ENCODE measurements around the gene ARPC5L. TPM values are rescaled to one million over a fixed set of nuclear protein-coding genes. Genes with fewer than 3 reads are reported as not detected.
"Not testable (repeated sequence)": the region's sequence is repeated elsewhere in the genome, so short reads cannot be mapped to it uniquely, and the experiment has no call there.

ARPC5L gene
- total RNA-seq, 3 donors from 2014 or later, result 29.5 to 41.9 (median 37.2) TPM

DNA sequence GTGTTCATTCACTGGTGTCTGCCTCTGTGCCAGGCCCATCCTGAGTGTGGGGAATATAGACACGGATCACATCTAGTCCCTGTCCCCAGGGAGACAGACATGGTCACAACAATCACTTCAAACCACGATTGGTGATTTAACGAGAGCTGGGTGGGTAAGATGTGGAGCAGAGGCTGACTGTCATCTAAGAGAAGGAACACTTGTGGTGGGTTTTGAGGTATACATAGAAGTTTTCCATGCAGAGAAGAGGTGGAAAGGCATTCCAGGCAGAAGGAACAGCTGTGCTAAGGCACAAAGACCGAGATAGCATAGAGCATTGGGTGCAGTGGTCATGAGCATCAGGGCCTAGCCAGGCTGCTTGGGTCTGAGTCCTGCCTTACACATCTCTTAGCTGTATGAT, 31.3 kb upstream of the ARPC5L start:
- Histone ChIP-seq H3K4me3 (no peak overlapping the region), H3K9me3 (no peaks in the 10 kb centered on the region), H3K36me3 (ENCODE audit: low read depth) (no peaks in the 10 kb centered on the region), H3K4me1 (ENCODE audit: low read depth) (peaks cover 6% of the 10 kb centered on the region)
- intact Hi-C loops (cut with DNase I, micrococcal nuclease), result no loop called here
- TF ChIP-seq, protein P1, sequence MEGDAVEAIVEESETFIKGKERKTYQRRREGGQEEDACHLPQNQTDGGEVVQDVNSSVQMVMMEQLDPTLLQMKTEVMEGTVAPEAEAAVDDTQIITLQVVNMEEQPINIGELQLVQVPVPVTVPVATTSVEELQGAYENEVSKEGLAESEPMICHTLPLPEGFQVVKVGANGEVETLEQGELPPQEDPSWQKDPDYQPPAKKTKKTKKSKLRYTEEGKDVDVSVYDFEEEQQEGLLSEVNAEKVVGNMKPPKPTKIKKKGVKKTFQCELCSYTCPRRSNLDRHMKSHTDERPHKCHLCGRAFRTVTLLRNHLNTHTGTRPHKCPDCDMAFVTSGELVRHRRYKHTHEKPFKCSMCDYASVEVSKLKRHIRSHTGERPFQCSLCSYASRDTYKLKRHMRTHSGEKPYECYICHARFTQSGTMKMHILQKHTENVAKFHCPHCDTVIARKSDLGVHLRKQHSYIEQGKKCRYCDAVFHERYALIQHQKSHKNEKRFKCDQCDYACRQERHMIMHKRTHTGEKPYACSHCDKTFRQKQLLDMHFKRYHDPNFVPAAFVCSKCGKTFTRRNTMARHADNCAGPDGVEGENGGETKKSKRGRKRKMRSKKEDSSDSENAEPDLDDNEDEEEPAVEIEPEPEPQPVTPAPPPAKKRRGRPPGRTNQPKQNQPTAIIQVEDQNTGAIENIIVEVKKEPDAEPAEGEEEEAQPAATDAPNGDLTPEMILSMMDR (IDR thresholded peaks at IDR 0.05), result no peak
- DNase-seq (no peak), ATAC-seq (no peak)

DNA sequence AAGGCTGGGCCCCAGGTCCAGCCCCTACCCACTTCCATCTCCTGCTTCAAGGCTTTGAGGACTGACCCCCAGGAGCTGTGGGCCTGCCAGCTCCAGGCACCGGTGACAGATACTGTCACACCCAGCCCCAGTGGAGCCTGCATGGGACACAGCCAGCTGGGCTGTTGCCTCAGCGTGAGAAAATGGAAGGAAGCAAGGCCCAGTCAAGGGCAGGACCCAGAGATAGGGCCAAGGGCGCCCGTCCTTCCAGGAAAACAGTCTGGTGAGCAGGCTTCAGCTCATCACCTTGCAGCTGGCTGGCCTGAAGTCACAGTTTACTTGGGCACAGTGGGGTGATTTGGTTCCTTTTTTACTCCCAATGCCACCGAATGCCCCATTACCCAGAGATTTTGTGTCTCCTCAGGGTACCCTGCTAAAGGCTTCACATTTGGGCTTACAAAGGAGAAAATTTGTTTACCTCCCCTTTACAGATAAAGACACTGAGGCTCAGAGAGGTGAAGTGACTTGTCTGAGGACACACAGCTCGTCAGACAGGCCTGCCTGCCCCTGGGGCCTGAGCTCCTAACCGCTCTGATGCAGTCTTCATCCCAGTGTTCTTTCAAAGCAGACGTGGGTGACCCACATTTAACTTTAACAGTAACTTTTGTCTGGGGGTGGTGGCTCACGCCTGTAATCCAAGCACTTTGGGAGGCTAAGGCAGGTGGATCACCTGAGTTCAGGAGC, 30.1 kb upstream of the ARPC5L start:
- DNase-seq (no peak), ATAC-seq (no peak)
- H3K36me3 ChIP-seq (ENCODE audit: low read depth), result no peaks in the 10 kb centered on the region
- H3K9me3 ChIP-seq, result no peaks in the 10 kb centered on the region
- H3K4me3 ChIP-seq, result no peak overlapping the region
- H3K4me1 ChIP-seq (ENCODE audit: low read depth), result peaks cover 6% of the 10 kb centered on the region
- intact Hi-C loops (cut with DNase I, micrococcal nuclease), result no loop called here
- TF ChIP-seq, protein P1 (IDR thresholded peaks at IDR 0.05), result no peak

DNA sequence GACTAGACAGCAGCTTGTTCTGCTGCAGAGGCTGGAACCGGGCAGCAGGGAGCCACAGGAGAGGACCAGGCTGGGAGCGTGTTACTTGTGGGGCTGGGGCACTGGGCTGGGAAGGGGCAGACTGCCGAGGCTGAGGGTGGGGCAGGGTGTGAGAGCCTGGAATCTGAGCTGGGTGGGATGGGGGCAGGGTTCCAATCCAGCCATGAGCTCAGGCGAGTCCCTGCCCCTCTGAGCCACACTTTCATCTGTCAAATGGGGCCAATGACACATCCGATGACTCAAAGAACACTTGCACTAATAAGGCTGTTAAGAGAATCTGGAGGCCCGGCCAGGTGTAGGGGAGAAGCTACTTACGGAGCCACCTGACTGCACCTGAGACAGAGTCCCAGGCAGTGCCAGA, 27.3 kb upstream of the ARPC5L start:
- peaks cover 6% of the 10 kb centered on the region for H3K4me1 ChIP-seq (ENCODE audit: low read depth)
- no peak for DNase-seq
- no peaks in the 10 kb centered on the region for H3K9me3 ChIP-seq
- TF ChIP-seq, protein P1 (IDR thresholded peaks at IDR 0.05), result no peak
- H3K4me3 ChIP-seq, result no peak overlapping the region
- intact Hi-C loops (cut with DNase I, micrococcal nuclease), result no loop called here
- peak; percentile 80 for ATAC-seq
- H3K36me3 ChIP-seq (ENCODE audit: low read depth), result no peaks in the 10 kb centered on the region

DNA sequence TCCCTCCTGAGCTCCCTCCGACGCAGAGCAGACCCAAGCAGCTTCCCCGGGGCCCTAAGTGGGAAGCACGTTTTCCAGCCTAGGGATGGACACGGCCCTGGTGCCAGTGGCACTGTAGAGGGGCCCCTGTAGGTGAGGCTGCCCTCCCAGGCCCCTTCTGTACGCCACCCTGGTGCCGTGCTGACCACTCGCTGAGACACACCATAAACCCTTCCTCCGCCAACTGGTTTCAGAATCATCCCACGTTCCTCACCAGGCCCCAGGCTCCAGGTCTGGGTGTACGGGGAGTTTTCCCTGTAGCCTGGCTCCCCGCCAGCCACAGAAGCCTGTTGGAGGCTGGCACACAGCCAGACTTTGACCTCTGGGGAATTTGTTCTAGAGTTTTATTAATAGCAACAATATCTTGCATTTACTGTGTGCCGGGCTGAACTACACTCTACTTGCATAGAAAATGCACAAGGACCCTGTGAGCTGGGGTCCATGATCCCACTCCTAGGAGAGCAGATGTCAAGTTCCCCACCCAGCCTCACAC, 26.8 kb upstream of the ARPC5L start:
- DNase-seq (peak; percentile 58 to 61 (median 59)), ATAC-seq (peak; percentile 48)
- H3K36me3 ChIP-seq (ENCODE audit: low read depth), result no peaks in the 10 kb centered on the region
- H3K4me1 ChIP-seq (ENCODE audit: low read depth), result peaks cover 6% of the 10 kb centered on the region
- intact Hi-C loops (cut with DNase I, micrococcal nuclease), result no loop called here
- H3K9me3 ChIP-seq, result no peaks in the 10 kb centered on the region
- no peak overlapping the region for H3K4me3 ChIP-seq
- TF ChIP-seq, protein P1 (IDR thresholded peaks at IDR 0.05), result no peak

DNA sequence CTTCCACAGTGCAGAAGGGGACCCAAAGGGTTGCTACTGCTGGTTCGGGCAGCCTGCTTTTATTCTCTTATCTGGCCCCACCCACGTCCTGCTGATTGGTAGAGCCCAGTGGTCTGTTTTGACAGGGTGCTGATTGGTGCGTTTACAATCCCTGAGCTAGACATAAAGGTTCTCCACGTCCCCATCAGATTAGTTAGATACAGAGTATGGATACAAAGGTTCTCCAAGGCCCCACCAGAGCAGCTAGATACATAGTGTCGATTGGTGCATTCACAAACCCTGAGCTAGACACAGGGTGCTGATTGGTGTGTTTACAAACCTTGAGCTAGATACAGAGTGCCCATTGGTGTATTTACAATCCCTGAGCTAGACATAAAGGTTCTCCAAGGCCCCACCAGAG, 23.8 kb upstream of the ARPC5L start:
- ATAC-seq; intact Hi-C loops (cut with DNase I, micrococcal nuclease); H3K9me3 ChIP-seq; DNase-seq; H3K4me1 ChIP-seq (ENCODE audit: low read depth); H3K4me3 ChIP-seq; H3K36me3 ChIP-seq (ENCODE audit: low read depth): not testable (repeated sequence)

DNA sequence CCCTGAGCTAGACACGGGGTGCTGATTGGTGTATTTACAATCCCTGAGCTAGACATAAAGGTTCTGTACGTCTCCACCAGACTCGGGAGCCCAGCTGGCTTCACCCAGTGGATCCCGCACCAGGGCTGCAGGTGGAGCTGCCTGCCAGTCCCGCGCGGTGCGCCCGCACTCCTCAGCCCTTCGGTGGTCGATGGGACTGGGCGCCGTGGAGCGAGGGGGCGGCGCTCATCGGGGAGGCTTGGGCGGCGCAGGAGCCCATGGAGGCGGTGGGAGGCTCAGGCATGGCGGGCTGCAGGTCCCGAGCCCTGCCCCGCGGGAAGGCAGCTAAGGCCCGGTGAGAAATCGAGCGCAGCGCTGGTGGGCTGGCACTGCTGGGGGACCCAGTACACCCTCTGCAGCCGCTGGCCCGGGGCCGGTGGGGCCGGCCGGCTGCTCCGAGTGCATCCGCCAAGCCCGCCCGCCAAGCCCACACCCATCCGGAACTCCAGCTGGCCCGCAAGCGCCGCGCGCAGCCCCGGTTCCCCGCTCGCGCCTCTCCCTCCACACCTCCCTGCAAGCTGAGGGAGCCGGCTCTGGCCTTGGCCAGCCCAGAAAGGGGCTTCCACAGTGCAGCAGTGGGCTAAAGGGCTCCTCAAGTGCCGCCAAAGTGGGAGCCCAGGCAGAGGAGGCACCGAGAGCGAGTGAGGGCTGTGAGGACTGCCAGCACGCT, 23.2 kb upstream of the ARPC5L start:
- H3K4me3 ChIP-seq, ATAC-seq: not testable (repeated sequence)

More for the DNA sequence above, 23.2 kb upstream of the ARPC5L start:
- H3K4me1 ChIP-seq (ENCODE audit: low read depth); H3K36me3 ChIP-seq (ENCODE audit: low read depth); intact Hi-C loops (cut with DNase I, micrococcal nuclease); DNase-seq; H3K9me3 ChIP-seq: not testable (repeated sequence)
